SK-N-SH treated with all-trans-retinoic acid at 6 μM for 48 hours (cell line): ENCODE results near the gene CFI.

Experiments
- BACH2 ChIP-seq: fragments of 250-450 bp; sonication (Bioruptor Pico); IDR thresholded peaks from 2 replicates; pipeline ENCODE4 v1.9.0; 2021; ENCODE audit warnings: mild to moderate bottlenecking, borderline replicate concordance
- GLIS3 ChIP-seq: fragments of 250-450 bp; sonication (Bioruptor Pico); IDR thresholded peaks from 2 replicates; pipeline ENCODE4 v1.5.0; 2020; ENCODE audit warnings: mild to moderate bottlenecking, moderate library complexity
- ISL1 ChIP-seq: fragments of 250-450 bp; sonication (Bioruptor Pico); IDR thresholded peaks from 2 replicates; pipeline ENCODE4 v2.1.2; 2022; ENCODE audit warnings: mild to moderate bottlenecking, moderate library complexity
- PPARA ChIP-seq: fragments of 250-450 bp; sonication (Bioruptor Pico); IDR thresholded peaks from 2 replicates; pipeline ENCODE4 v1.5.0; 2020; ENCODE audit warnings: mild to moderate bottlenecking, borderline replicate concordance
- SNAI2 ChIP-seq: fragments of 250-450 bp; sonication (Bioruptor Pico); IDR thresholded peaks from 2 replicates; pipeline ENCODE4 v1.5.0; 2020; ENCODE audit warnings: mild to moderate bottlenecking, moderate library complexity
- TCF4 ChIP-seq: fragments of 250-450 bp; sonication (Bioruptor Pico); IDR thresholded peaks from 2 replicates; pipeline ENCODE4 v1.8.0; 2021; ENCODE audit warnings: mild to moderate bottlenecking, moderate library complexity, borderline replicate concordance
- ZC3H10 ChIP-seq: fragments of 250-450 bp; sonication (Bioruptor Pico); IDR thresholded peaks from 2 replicates; pipeline ENCODE4 v1.5.1; 2021; ENCODE audit warnings: mild to moderate bottlenecking, moderate library complexity
- ZFP3 ChIP-seq: fragments of 250-450 bp; sonication (Bioruptor Pico); IDR thresholded peaks from 2 replicates; pipeline ENCODE4 v1.5.0; 2020; ENCODE audit warnings: mild to moderate bottlenecking, moderate library complexity
- ZFP30 ChIP-seq: fragments of 450-650 bp; formaldehyde crosslinking; IDR thresholded peaks from 2 replicates; pipeline ENCODE4 v1.5.0; 2022; ENCODE audit warnings: mild to moderate bottlenecking, moderate library complexity
- ZNF70 ChIP-seq: fragments of 450-650 bp; formaldehyde crosslinking; IDR thresholded peaks from 2 replicates; pipeline ENCODE4 v1.5.0; 2020; ENCODE audit warnings: mild to moderate bottlenecking, moderate library complexity
- TF ChIP-seq, protein P1 (sequence below): fragments of 250-450 bp; sonication (Bioruptor Pico); IDR thresholded peaks from 2 replicates; pipeline ENCODE4 v1.5.1; 2020; ENCODE audit warnings: low read depth, mild to moderate bottlenecking, moderate library complexity
- TF ChIP-seq, protein P2 (sequence below): fragments of 250-450 bp; sonication (Bioruptor Pico); IDR thresholded peaks from 2 replicates; pipeline ENCODE4 v1.5.0; 2020; ENCODE audit warnings: mild to moderate bottlenecking, moderate library complexity
- TF ChIP-seq, protein P3 (sequence below): fragments of 250-450 bp; sonication (Bioruptor Pico); IDR thresholded peaks from 2 replicates; pipeline ENCODE4 v1.8.0; 2020; ENCODE audit warnings: mild to moderate bottlenecking, moderate library complexity, borderline replicate concordance

DNA sequence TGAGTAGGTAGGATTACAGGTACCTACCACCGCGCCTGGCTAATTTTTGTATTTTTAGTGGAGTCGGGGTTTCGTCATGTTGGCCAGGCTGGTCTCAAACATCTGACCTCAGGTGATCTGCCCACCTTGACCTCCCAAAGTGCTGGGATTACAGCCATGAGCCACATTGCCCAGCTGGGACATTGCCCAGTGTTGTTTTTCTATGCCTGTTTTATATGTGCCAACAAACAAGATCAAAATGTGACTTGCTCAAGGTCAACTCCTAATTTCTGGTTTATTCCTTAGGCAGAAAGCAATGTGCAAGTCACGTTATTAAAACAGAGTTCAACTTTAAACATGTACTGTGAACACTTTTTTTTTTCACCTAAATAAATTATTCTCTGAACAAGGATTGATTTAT is 48.8 kb upstream of the CFI start:
- no peak for TF ChIP-seq ZC3H10
- TF ChIP-seq PPARA (CRISPR knock-in tag): no peak
- TF ChIP-seq ZFP30 (CRISPR knock-in tag): no peak
- TF ChIP-seq, protein P1, sequence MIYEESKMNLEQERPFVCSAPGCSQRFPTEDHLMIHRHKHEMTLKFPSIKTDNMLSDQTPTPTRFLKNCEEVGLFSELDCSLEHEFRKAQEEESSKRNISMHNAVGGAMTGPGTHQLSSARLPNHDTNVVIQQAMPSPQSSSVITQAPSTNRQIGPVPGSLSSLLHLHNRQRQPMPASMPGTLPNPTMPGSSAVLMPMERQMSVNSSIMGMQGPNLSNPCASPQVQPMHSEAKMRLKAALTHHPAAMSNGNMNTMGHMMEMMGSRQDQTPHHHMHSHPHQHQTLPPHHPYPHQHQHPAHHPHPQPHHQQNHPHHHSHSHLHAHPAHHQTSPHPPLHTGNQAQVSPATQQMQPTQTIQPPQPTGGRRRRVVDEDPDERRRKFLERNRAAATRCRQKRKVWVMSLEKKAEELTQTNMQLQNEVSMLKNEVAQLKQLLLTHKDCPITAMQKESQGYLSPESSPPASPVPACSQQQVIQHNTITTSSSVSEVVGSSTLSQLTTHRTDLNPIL (CRISPR knock-in tag): no peak
- TF ChIP-seq, protein P2, sequence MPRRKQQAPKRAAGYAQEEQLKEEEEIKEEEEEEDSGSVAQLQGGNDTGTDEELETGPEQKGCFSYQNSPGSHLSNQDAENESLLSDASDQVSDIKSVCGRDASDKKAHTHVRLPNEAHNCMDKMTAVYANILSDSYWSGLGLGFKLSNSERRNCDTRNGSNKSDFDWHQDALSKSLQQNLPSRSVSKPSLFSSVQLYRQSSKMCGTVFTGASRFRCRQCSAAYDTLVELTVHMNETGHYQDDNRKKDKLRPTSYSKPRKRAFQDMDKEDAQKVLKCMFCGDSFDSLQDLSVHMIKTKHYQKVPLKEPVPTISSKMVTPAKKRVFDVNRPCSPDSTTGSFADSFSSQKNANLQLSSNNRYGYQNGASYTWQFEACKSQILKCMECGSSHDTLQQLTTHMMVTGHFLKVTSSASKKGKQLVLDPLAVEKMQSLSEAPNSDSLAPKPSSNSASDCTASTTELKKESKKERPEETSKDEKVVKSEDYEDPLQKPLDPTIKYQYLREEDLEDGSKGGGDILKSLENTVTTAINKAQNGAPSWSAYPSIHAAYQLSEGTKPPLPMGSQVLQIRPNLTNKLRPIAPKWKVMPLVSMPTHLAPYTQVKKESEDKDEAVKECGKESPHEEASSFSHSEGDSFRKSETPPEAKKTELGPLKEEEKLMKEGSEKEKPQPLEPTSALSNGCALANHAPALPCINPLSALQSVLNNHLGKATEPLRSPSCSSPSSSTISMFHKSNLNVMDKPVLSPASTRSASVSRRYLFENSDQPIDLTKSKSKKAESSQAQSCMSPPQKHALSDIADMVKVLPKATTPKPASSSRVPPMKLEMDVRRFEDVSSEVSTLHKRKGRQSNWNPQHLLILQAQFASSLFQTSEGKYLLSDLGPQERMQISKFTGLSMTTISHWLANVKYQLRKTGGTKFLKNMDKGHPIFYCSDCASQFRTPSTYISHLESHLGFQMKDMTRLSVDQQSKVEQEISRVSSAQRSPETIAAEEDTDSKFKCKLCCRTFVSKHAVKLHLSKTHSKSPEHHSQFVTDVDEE (CRISPR knock-in tag): no peak
- no peak for TF ChIP-seq GLIS3 (CRISPR knock-in tag)
- TF ChIP-seq SNAI2 (CRISPR knock-in tag): no peak
- TF ChIP-seq ISL1: no peak
- no peak for TF ChIP-seq ZNF70 (CRISPR knock-in tag)
- TF ChIP-seq, protein P3, sequence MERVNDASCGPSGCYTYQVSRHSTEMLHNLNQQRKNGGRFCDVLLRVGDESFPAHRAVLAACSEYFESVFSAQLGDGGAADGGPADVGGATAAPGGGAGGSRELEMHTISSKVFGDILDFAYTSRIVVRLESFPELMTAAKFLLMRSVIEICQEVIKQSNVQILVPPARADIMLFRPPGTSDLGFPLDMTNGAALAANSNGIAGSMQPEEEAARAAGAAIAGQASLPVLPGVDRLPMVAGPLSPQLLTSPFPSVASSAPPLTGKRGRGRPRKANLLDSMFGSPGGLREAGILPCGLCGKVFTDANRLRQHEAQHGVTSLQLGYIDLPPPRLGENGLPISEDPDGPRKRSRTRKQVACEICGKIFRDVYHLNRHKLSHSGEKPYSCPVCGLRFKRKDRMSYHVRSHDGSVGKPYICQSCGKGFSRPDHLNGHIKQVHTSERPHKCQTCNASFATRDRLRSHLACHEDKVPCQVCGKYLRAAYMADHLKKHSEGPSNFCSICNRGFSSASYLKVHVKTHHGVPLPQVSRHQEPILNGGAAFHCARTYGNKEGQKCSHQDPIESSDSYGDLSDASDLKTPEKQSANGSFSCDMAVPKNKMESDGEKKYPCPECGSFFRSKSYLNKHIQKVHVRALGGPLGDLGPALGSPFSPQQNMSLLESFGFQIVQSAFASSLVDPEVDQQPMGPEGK (CRISPR knock-in tag): no peak
- TF ChIP-seq BACH2: no peak
- no peak for TF ChIP-seq ZFP3 (CRISPR knock-in tag)
- no peak for TF ChIP-seq TCF4 (CRISPR knock-in tag)
